CD4-positive, alpha-beta T cell (primary cell): ENCODE data around the gene ZFTA. TPM values are rescaled to one million over a fixed set of nuclear protein-coding genes. Genes with fewer than 3 reads are reported as not detected.
A peak's percentile ranks its signal among the peaks of the same experiment; 100 is the strongest.

Experiments used
- ATAC-seq: fragments of 200-7000 bp; cut with Tn5 transposase; one replicate; pipeline ENCODE4 v1.10.0; 2022; ENCODE audit warnings: mild to moderate bottlenecking; ENCODE audit not compliant: poor library complexity
- CTCF ChIA-PET: fragments of 350-600 bp; sonication (Branson Sonifier 250); formaldehyde crosslinking; loops from one replicate; lab custom pipeline; 2021; ENCODE audit warnings: antibody characterized with exemption, inconsistent platforms; lab: Charles Lee
- POLR2A ChIA-PET: fragments of 350-600 bp; sonication (Branson Sonifier 250); formaldehyde crosslinking; loops from one replicate; lab custom pipeline; 2021; ENCODE audit warnings: antibody characterized with exemption, inconsistent platforms; lab: Charles Lee
- DNase-seq, 14 experiments: peaks; one replicate each; pipeline ENCODE4 v3.0.0-alpha.2; 2013 to 2020; ENCODE audit warnings: mixed read lengths in 2 of 14
- H3K27ac ChIP-seq, 2 donors: one replicate each; pipeline versions ENCODE4 v1.5.1 to v1.7.0; 2013; ENCODE audit warnings: low read length in 2 of 2, low read depth in 1 of 2, mild to moderate bottlenecking in 1 of 2
- H3K27me3 ChIP-seq, 2 experiments: 1 replicate in 1 of 2; 2 replicates in 1 of 2; pipeline versions ENCODE4 v1.6.1 to v1.7.0; 2013; ENCODE audit warnings: low read length in 2 of 2, control low read depth in 1 of 2, mild to moderate bottlenecking in 1 of 2, moderate library complexity in 1 of 2; ENCODE audit not compliant: insufficient read depth in 2 of 2, control insufficient read depth in 1 of 2
- H3K36me3 ChIP-seq: one replicate; pipeline ENCODE4 v1.6.1; 2013; ENCODE audit warnings: low read length, control low read depth; ENCODE audit not compliant: insufficient read depth
- H3K4me1 ChIP-seq: one replicate; pipeline ENCODE4 v1.6.1; 2013; ENCODE audit warnings: low read length, control low read depth; ENCODE audit not compliant: insufficient read depth
- H3K4me3 ChIP-seq: one replicate; pipeline ENCODE4 v1.5.1; 2013; ENCODE audit warnings: mild to moderate bottlenecking, low read length, moderate library complexity
- H3K9me3 ChIP-seq, 2 experiments: 1 replicate in 1 of 2; 2 replicates in 1 of 2; pipeline versions ENCODE4 v1.6.1 to v1.7.0; 2013; ENCODE audit warnings: low read length in 2 of 2, mild to moderate bottlenecking in 2 of 2, control low read depth in 1 of 2, moderate library complexity in 1 of 2; ENCODE audit not compliant: control insufficient read depth in 1 of 2, insufficient read depth in 1 of 2
- H3K27ac Mint-ChIP-seq: one replicate; pipeline ENCODE4 v1.8.0; 2020; ENCODE audit warnings: mixed read lengths
- H3K27me3 Mint-ChIP-seq: one replicate; pipeline ENCODE4 v1.8.0; 2021; ENCODE audit warnings: mixed read lengths
- H3K36me3 Mint-ChIP-seq: one replicate; pipeline ENCODE4 v1.8.0; 2021; ENCODE audit warnings: low read depth, mixed read lengths
- H3K4me1 Mint-ChIP-seq: one replicate; pipeline ENCODE4 v1.8.0; 2021; ENCODE audit warnings: low read depth, mixed read lengths
- H3K4me3 Mint-ChIP-seq: one replicate; pipeline ENCODE4 v1.8.0; 2020; ENCODE audit warnings: mild to moderate bottlenecking, mixed read lengths
- H3K9me3 Mint-ChIP-seq: one replicate; pipeline ENCODE4 v1.8.0; 2020; ENCODE audit warnings: mixed read lengths
- intact Hi-C, 2 experiments: fragments of 100-400 bp; cut with DNase I in 1 of 2; cut with micrococcal nuclease in 1 of 2; formaldehyde crosslinking; loops; one replicate each; pipeline versions ENCODE4 v1.15.1 to v1.9.0; 2023 to 2025; cut with DNase I, micrococcal nuclease
- total RNA-seq, 174 experiments: library from RNA in 2 of 174; stranded (reverse) in 2 of 174; gene quantifications; one replicate each; pipeline ENCODE4 v1.2.3 and lab custom pipeline; 2021 to 2026
- TF ChIP-seq, protein P1 (sequence below): fragments of 200-600 bp; IDR thresholded peaks from one replicate; pipeline ENCODE4 v1.8.0; 2022; ENCODE audit warnings: antibody characterized with exemption, mild to moderate bottlenecking

Gene ZFTA
- total RNA-seq, 2 experiments from 2014 or later, result 0.95 to 1.0 TPM

DNA sequence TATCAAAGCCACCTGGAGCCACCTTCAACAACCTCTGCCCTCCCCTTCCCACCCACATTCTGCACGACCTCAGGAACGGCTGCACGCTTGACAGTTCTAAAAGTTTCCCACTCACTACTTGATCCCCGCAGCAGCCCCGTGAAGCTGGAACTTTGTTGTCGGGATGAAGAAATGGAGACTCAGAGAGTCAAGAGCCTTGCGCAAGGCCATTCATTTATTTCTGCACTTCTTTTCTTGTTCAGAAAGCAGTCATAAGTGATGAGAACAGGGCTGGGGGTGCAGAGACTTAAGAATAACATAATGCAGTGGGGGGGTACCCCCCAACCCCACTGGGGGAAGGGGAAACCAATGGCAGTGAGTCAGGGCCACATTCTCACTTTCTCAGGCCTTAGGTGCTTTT lies 2.2 kb upstream of the ZFTA start:
- Histone ChIP-seq H3K27ac (no peak overlapping the region), H3K4me1 (peaks cover 20% of the 10 kb centered on the region), H3K4me3 (no peak overlapping the region), H3K9me3 (peaks cover 0 to 6% of the 10 kb centered on the region in 2 experiments), H3K36me3 (no peaks in the 10 kb centered on the region), H3K27me3 (peaks cover 10 to 19% of the 10 kb centered on the region in 2 experiments)
- intact Hi-C loops, result no loop called here
- Mint-ChIP-seq H3K27ac (no peak overlapping the region), H3K27me3 (peaks cover 11% of the 10 kb centered on the region), H3K4me3 (peak overlapping the region; percentile 79), H3K4me1 (peaks cover 13% of the 10 kb centered on the region), H3K9me3 (no peaks in the 10 kb centered on the region), H3K36me3 (peaks cover 7% of the 10 kb centered on the region)
- POLR2A ChIA-PET, result no interaction called here
- CTCF ChIA-PET, result interaction anchor here (0.7 kb wide), 1 partner anchor 66 kb away, joined by 3 read pairs; no protein-coding TSS in a partner anchor
- ATAC-seq (no peak), DNase-seq (no peak)
- TF ChIP-seq, protein P1, sequence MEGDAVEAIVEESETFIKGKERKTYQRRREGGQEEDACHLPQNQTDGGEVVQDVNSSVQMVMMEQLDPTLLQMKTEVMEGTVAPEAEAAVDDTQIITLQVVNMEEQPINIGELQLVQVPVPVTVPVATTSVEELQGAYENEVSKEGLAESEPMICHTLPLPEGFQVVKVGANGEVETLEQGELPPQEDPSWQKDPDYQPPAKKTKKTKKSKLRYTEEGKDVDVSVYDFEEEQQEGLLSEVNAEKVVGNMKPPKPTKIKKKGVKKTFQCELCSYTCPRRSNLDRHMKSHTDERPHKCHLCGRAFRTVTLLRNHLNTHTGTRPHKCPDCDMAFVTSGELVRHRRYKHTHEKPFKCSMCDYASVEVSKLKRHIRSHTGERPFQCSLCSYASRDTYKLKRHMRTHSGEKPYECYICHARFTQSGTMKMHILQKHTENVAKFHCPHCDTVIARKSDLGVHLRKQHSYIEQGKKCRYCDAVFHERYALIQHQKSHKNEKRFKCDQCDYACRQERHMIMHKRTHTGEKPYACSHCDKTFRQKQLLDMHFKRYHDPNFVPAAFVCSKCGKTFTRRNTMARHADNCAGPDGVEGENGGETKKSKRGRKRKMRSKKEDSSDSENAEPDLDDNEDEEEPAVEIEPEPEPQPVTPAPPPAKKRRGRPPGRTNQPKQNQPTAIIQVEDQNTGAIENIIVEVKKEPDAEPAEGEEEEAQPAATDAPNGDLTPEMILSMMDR, result no peak

DNA sequence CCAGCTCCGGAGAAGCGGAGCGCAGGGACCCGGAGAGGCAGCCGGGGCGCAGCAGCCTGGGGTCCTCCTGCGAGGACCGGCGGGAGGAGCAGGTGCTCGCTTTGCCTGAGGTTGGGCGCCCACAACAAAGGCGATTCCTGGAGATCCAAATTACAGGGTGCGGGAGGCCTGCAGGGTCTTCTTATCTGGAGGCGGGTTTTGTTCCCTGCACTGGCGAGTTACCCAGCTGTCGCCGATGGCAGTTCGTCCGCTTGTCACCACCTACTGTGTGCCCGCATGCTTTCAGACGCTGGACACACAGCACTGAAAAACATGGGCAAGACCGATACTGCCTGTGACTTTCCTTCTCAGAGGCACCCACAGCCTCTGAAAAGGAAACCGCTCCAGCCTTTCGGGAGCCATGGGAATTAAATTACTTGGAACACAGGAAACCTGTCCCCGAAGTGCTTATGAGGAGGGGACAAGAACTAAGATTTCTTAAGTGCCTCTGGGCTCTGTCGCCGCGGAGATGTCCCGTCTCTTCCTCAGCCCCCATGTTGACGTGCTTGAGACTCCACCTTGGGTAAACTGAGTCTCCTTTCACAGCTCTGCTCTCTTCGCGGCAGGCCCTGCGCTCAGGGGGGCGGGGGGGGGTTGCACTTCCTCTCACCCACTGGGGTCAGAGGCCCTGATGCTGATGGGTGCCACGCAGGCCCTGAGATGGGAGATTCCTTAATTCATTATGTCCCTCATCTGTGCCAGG lies 1.3 kb upstream of the ZFTA start:
- no peaks in the 10 kb centered on the region for H3K9me3 Mint-ChIP-seq
- peak overlapping the region; percentile 82 for H3K4me3 Mint-ChIP-seq
- H3K27ac ChIP-seq, result no peak overlapping the region
- peaks cover 7% of the 10 kb centered on the region for H3K36me3 Mint-ChIP-seq
- peaks cover 11% of the 10 kb centered on the region for H3K27me3 Mint-ChIP-seq
- peaks cover 13% of the 10 kb centered on the region for H3K4me1 Mint-ChIP-seq
- ChIA-PET POLR2A (interaction anchor here (0.7 kb wide), 1 partner anchor 232 kb away, joined by 3 read pairs; no protein-coding TSS in a partner anchor), CTCF (interaction anchor here (0.5 to 0.7 kb wide), 2 partner anchors 67 to 1561 kb away, joined by 3 read pairs; no protein-coding TSS in a partner anchor)
- H3K4me1 ChIP-seq, result peaks cover 20% of the 10 kb centered on the region
- peak in 1 of 14 experiments; percentile 22 for DNase-seq
- H3K36me3 ChIP-seq, result no peaks in the 10 kb centered on the region
- H3K27me3 ChIP-seq, result peaks cover 10 to 19% of the 10 kb centered on the region in 2 experiments
- ATAC-seq, result no peak
- intact Hi-C loops, result loop anchor here in 1 of 2 experiments (2.0 to 10.0 kb wide), 4 partner anchors 45 to 379 kb away; no protein-coding TSS in a partner anchor
- no peak overlapping the region for H3K27ac Mint-ChIP-seq
- peaks cover 0 to 6% of the 10 kb centered on the region in 2 experiments for H3K9me3 ChIP-seq
- H3K4me3 ChIP-seq, result no peak overlapping the region
- TF ChIP-seq, protein P1, result no peak

DNA sequence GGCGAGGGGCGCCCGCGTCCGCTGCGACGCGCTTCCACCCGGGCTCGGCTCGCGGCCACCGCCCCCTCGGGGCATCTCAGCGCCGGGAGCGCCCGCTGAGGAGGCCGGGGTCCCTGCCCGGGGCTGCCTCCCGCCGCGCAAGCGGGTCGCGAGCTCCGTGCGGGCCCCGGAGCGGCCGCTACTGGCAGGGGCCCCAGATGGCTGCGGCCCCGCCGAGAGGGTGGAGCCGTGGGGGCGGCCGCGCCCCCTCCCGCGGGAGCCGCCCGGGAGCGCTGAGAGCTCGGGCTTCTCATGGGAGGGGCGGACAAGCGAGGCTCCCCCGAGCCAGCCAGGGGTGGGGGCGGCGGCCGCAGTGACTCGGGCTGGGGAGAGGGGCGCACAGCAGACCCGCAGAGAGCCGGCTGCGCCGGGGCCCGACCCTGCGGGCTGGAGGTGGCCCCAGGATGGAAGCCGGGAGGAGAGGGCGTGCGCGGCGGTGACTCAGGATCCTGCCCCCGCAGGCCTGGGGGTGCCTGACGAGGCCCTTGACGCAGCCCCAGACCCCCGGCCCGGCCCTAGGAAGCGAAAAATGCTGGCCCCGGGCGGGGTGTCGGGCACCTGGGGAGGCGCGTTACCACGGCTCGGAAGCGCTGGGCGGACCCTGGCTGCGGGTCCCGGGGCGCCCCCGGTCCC lies 603 bp upstream of the ZFTA start:
- peak; percentile 42 for ATAC-seq
- Mint-ChIP-seq H3K36me3 (peaks cover 7% of the 10 kb centered on the region), H3K27me3 (peaks cover 11% of the 10 kb centered on the region), H3K4me1 (peaks cover 13% of the 10 kb centered on the region), H3K9me3 (no peaks in the 10 kb centered on the region), H3K27ac (no peak overlapping the region), H3K4me3 (no peak overlapping the region)
- Histone ChIP-seq H3K4me3 (no peak overlapping the region), H3K27me3 (peaks cover 10 to 19% of the 10 kb centered on the region in 2 experiments), H3K9me3 (peaks cover 0 to 6% of the 10 kb centered on the region in 2 experiments), H3K36me3 (no peaks in the 10 kb centered on the region), H3K27ac (no peak overlapping the region), H3K4me1 (peaks cover 20% of the 10 kb centered on the region)
- TF ChIP-seq, protein P1, result no peak
- ChIA-PET CTCF (interaction anchor here (0.5 kb wide), 1 partner anchor 1561 kb away, joined by 3 read pairs; no protein-coding TSS in a partner anchor), POLR2A (interaction anchor here (0.6 to 1.6 kb wide), 3 partner anchors 29 to 232 kb away, joined by 3 to 4 read pairs (median 3); partner anchors contain the start of gene RTN3)
- intact Hi-C loops, result loop anchor here in 1 of 2 experiments (2.0 to 10.0 kb wide), 4 partner anchors 46 to 380 kb away; no protein-coding TSS in a partner anchor
- peak in 9 of 14 experiments; percentile 7 to 60 (median 27) for DNase-seq
